Measurements from ENCODE around the gene ARHGEF28. TPM values are rescaled to one million over a fixed set of nuclear protein-coding genes. Genes with fewer than 3 reads are reported as not detected.

Gene ARHGEF28
- total and polyA plus RNA-seq, 2 of the 4 experiments (the other 2 are of a cell fraction): 3.6 to 16.0 TPM

- peaks cover 30% of the 10 kb centered on the region for H3K4me1 ChIP-seq (ENCODE audit: control insufficient read depth, insufficient read depth, low read length)
These were observed 197.0 kb downstream of the ARHGEF28 start for GRCh38 chr5:73822989-73823339.

More at GRCh38 chr5:73822989-73823339, 197.0 kb downstream of the ARHGEF28 start:
- ChIA-PET CTCF (interaction anchor here (1.5 kb wide), 1 partner anchor 27 kb away, joined by 4 read pairs; no protein-coding TSS in a partner anchor), POLR2A (ENCODE audit: unreplicated experiment) (no interaction called here)
- ATAC-seq (ENCODE audit: low read depth): no peak; the same call in 1 of the 2 replicates
- intact Hi-C loops (cut with micrococcal nuclease) (no loop called here), in situ Hi-C loops (cut with MboI; ENCODE audit: low sequenced_read_pairs) (no loop called here), dilution Hi-C loops (cut with HindIII; ENCODE audit: low sequenced_read_pairs, unreplicated experiment) (no loop called here)
- 0 out of 3 replicates have a peak overlapping the region, but pooled peaks have one; percentile 29 for H2BK15ac ChIP-seq (ENCODE audit: low read depth, low read length)
- peaks cover 30% of the 10 kb centered on the region for H3K9me1 ChIP-seq (ENCODE audit: insufficient read depth, low read length)
- DNase-seq: peak; percentile 60
- no peak overlapping the region for H3K27ac ChIP-seq (ENCODE audit: insufficient read depth, low read length)
- no peak overlapping the region for H2AFZ ChIP-seq (replicated peaks; ENCODE audit: low read length, poor library complexity)
- peak overlapping the region; percentile 6; the same call in 1 of the 2 replicates for H2BK120ac ChIP-seq (ENCODE audit: low read depth, low read length)
- TF ChIP-seq, protein P1, sequence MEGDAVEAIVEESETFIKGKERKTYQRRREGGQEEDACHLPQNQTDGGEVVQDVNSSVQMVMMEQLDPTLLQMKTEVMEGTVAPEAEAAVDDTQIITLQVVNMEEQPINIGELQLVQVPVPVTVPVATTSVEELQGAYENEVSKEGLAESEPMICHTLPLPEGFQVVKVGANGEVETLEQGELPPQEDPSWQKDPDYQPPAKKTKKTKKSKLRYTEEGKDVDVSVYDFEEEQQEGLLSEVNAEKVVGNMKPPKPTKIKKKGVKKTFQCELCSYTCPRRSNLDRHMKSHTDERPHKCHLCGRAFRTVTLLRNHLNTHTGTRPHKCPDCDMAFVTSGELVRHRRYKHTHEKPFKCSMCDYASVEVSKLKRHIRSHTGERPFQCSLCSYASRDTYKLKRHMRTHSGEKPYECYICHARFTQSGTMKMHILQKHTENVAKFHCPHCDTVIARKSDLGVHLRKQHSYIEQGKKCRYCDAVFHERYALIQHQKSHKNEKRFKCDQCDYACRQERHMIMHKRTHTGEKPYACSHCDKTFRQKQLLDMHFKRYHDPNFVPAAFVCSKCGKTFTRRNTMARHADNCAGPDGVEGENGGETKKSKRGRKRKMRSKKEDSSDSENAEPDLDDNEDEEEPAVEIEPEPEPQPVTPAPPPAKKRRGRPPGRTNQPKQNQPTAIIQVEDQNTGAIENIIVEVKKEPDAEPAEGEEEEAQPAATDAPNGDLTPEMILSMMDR (conservative IDR thresholded peaks at IDR 0.05; ENCODE audit: low read depth, low read length): no peak
- peak; percentile 21; the same call in 1 of the 2 replicates for TF ChIP-seq FOS (IDR thresholded peaks at IDR 0.05; ENCODE audit: low read depth, low read length)
- no peak overlapping the region for H3K4me3 ChIP-seq (ENCODE audit: insufficient read depth, low read depth, low read length)
- H3K79me1 ChIP-seq (ENCODE audit: low read depth in 1 of 2, low read length in 2 of 2): peaks cover 11 to 44% of the 10 kb centered on the region in 2 experiments; a peak in 3 of 4 replicates
- H4K91ac ChIP-seq (ENCODE audit: insufficient read depth, low read depth, low read length): peak overlapping the region; percentile 63; the same call in 1 of the 2 replicates
- no peak overlapping the region for H3K9ac ChIP-seq (ENCODE audit: low read depth, low read length)
- H3K4ac ChIP-seq (ENCODE audit: low read depth, low read length): peak overlapping the region; percentile 49; the same call in 1 of the 2 replicates
- peak overlapping the region; percentile 7; the same call in 1 of the 2 replicates for H2BK20ac ChIP-seq (ENCODE audit: low read depth, low read length)
- WGBS, 2 experiments (ENCODE audit: extremely low coverage in 2 of 2, insufficient read length in 1 of 2): no CpG with 5 or more reads among the region's 4 CpGs
- no peak overlapping the region for H3K56ac ChIP-seq (ENCODE audit: extremely low read depth, insufficient read depth, low read length)
- H3K27me3 ChIP-seq (ENCODE audit: control insufficient read depth, insufficient read depth, low read length): no peaks in the 10 kb centered on the region
- H2BK5ac ChIP-seq (ENCODE audit: low read depth, low read length, poor library complexity, severe bottlenecking): peak overlapping the region; percentile 30
- peak overlapping the region; percentile 52 to 62; a peak in 2 of 4 replicates for H4K8ac ChIP-seq (ENCODE audit: low read depth in 2 of 2, low read length in 2 of 2)
- no peaks in the 10 kb centered on the region for H4K20me1 ChIP-seq (ENCODE audit: insufficient read depth, low read length)
- peak overlapping the region; percentile 74; the same call in 1 of the 2 replicates for H3K18ac ChIP-seq (ENCODE audit: low read depth, low read length)
- H2AK9ac ChIP-seq (replicated peaks; ENCODE audit: low read depth, low read length, poor library complexity): no peak overlapping the region
- no peaks in the 10 kb centered on the region for H3K36me3 ChIP-seq (ENCODE audit: control insufficient read depth, insufficient read depth, low read length)
- no peak overlapping the region for H2AK5ac ChIP-seq (ENCODE audit: low read depth, low read length)
- no peak overlapping the region for H3K4me2 ChIP-seq (ENCODE audit: low read depth, low read length)
- 0 out of 2 replicates have a peak overlapping the region, but pooled peaks have one; percentile 1 for H3K23ac ChIP-seq (ENCODE audit: low read depth, low read length)
- H3K14ac ChIP-seq (replicated peaks; ENCODE audit: low read depth, low read length): peak overlapping the region; percentile 19; the same call in 1 of the 2 replicates
- H3K9me3 ChIP-seq (ENCODE audit: control insufficient read depth, insufficient read depth, low read length): no peaks in the 10 kb centered on the region
- H4K5ac ChIP-seq (ENCODE audit: low read depth, low read length): no peak overlapping the region
- BruUV-seq (replicated peaks): no TSS peak
